ENCODE data around the gene CNPY3.
A peak's percentile ranks its signal among the peaks of the same experiment; 100 is the strongest.

GRCh38 chr6:42890311-42891198, 38.7 kb upstream of the CNPY3 start:
- TF ChIP-seq CTCF (optimal IDR thresholded peaks at IDR 0.05 in 1 of 3, IDR thresholded peaks at IDR 0.05 in 1 of 3, conservative IDR thresholded peaks at IDR 0.05 in 1 of 3; ENCODE audit: extremely low read depth in 1 of 3, insufficient read depth in 2 of 3, low read length in 3 of 3): peak in 1 of 3 experiments; percentile 4
- no peak for TF ChIP-seq EZH2 (IDR thresholded peaks at IDR 0.05; ENCODE audit: low read length)

Measured in keratinocyte (primary cell).